IMR-90 (cell line): ENCODE measurements around the gene RHBDD1. TPM values are rescaled to one million over a fixed set of nuclear protein-coding genes. Genes with fewer than 3 reads are reported as not detected.
"Not testable (repeated sequence)": the region's sequence is repeated elsewhere in the genome, so short reads cannot be mapped to it uniquely, and the experiment has no call there.

ENCODE experiments used
- ATAC-seq: fragments of 200-7000 bp; cut with Tn5 transposase; 2 replicates; pipeline ENCODE4 v1.9.1; 2020; ENCODE audit warnings: low read depth, mild to moderate bottlenecking, moderate library complexity
- BruUV-seq: library from RNA; stranded (reverse); fragments of 400-500 nt; replicated peaks from 2 replicates; lab custom pipeline; 2021; lab: Mats Ljungman, UMichigan
- CTCF ChIA-PET: fragments of 300-600 bp; formaldehyde crosslinking; extraction: SDS; loops from one replicate; lab custom pipeline; 2021; ENCODE audit warnings: antibody characterized with exemption; lab: Yijun Ruan, JAX
- POLR2A ChIA-PET: fragments of 300-600 bp; sonication (Branson Sonifier 250); formaldehyde crosslinking; loops from one replicate; lab custom pipeline; 2022; ENCODE audit warnings: antibody characterized with exemption; ENCODE audit not compliant: unreplicated experiment; lab: Charles Lee
- DNase-seq: peaks from one replicate; pipeline ENCODE4 v3.0.0; 2013
- H2AFZ ChIP-seq: replicated peaks from 2 replicates; pipeline ENCODE3; 2013; ENCODE audit warnings: low read length, mild to moderate bottlenecking; ENCODE audit not compliant: poor library complexity
- H2AK5ac ChIP-seq: 2 replicates; pipeline ENCODE4 v1.6.1; 2013; ENCODE audit warnings: low read depth, low read length, inconsistent platforms
- H2AK9ac ChIP-seq: replicated peaks from 2 replicates; pipeline ENCODE3; 2013; ENCODE audit warnings: mild to moderate bottlenecking, low read depth, low read length, moderate library complexity; ENCODE audit not compliant: poor library complexity
- H2BK120ac ChIP-seq: 2 replicates; pipeline ENCODE4 v1.6.1; 2013; ENCODE audit warnings: low read depth, low read length, inconsistent platforms
- H2BK15ac ChIP-seq: 3 replicates; pipeline ENCODE4 v1.6.1; 2013; ENCODE audit warnings: low read depth, low read length, inconsistent platforms
- H2BK20ac ChIP-seq: 2 replicates; pipeline ENCODE4 v1.6.1; 2013; ENCODE audit warnings: low read depth, mild to moderate bottlenecking, inconsistent platforms, low read length, moderate library complexity
- H2BK5ac ChIP-seq: 2 replicates; pipeline ENCODE4 v1.6.1; 2013; ENCODE audit warnings: mild to moderate bottlenecking, low read depth, low read length, inconsistent platforms; ENCODE audit not compliant: poor library complexity, severe bottlenecking
- H3K14ac ChIP-seq: replicated peaks from 2 replicates; pipeline ENCODE4 v1.6.1; 2013; ENCODE audit warnings: low read depth, low read length, inconsistent platforms
- H3K18ac ChIP-seq: 2 replicates; pipeline ENCODE4 v1.6.1; 2013; ENCODE audit warnings: low read depth, low read length, control low read depth
- H3K23ac ChIP-seq: 2 replicates; pipeline ENCODE4 v1.6.1; 2013; ENCODE audit warnings: low read depth, low read length, inconsistent platforms
- H3K27ac ChIP-seq: 2 replicates; pipeline ENCODE4 v1.5.1; 2013; ENCODE audit warnings: mild to moderate bottlenecking, control low read depth, low read length; ENCODE audit not compliant: insufficient read depth
- H3K27me3 ChIP-seq: 2 replicates; pipeline ENCODE4 v1.6.1; 2013; ENCODE audit warnings: low read length; ENCODE audit not compliant: control insufficient read depth, insufficient read depth
- H3K36me3 ChIP-seq: 2 replicates; pipeline ENCODE4 v1.6.1; 2013; ENCODE audit warnings: low read length, mixed read lengths; ENCODE audit not compliant: control insufficient read depth, insufficient read depth
- H3K4ac ChIP-seq: 2 replicates; pipeline ENCODE4 v1.6.1; 2013; ENCODE audit warnings: low read depth, low read length, inconsistent platforms
- H3K4me1 ChIP-seq: 2 replicates; pipeline ENCODE4 v1.6.1; 2013; ENCODE audit warnings: low read length, mixed read lengths; ENCODE audit not compliant: control insufficient read depth, insufficient read depth
- H3K4me2 ChIP-seq: 2 replicates; pipeline ENCODE4 v1.6.1; 2013; ENCODE audit warnings: low read depth, mild to moderate bottlenecking, control low read depth, low read length, moderate library complexity
- H3K4me3 ChIP-seq: 2 replicates; pipeline ENCODE4 v1.5.1; 2013; ENCODE audit warnings: low read depth, mild to moderate bottlenecking, control low read depth, low read length, moderate library complexity; ENCODE audit not compliant: insufficient read depth
- H3K56ac ChIP-seq: 2 replicates; pipeline ENCODE4 v1.6.1; 2013; ENCODE audit warnings: low read length, inconsistent platforms; ENCODE audit not compliant: insufficient read depth; ENCODE audit errors: extremely low read depth
- H3K79me1 ChIP-seq, 2 experiments: 2 replicates each; pipeline ENCODE4 v1.6.1; 2013; ENCODE audit warnings: low read length in 2 of 2, inconsistent platforms in 1 of 2, low read depth in 1 of 2
- H3K9ac ChIP-seq: 2 replicates; pipeline ENCODE4 v1.6.1; 2013; ENCODE audit warnings: low read depth, low read length, control low read depth
- H3K9me1 ChIP-seq: 2 replicates; pipeline ENCODE4 v1.6.1; 2013; ENCODE audit warnings: low read length, inconsistent platforms; ENCODE audit not compliant: insufficient read depth
- H3K9me3 ChIP-seq: 2 replicates; pipeline ENCODE4 v1.6.1; 2013; ENCODE audit warnings: low read length; ENCODE audit not compliant: control insufficient read depth, insufficient read depth
- H4K20me1 ChIP-seq: 2 replicates; pipeline ENCODE4 v1.6.1; 2013; ENCODE audit warnings: low read length, inconsistent platforms; ENCODE audit not compliant: insufficient read depth
- H4K5ac ChIP-seq: 2 replicates; pipeline ENCODE4 v1.6.1; 2013; ENCODE audit warnings: mild to moderate bottlenecking, low read depth, low read length, control low read depth
- H4K8ac ChIP-seq, 2 experiments: 2 replicates each; pipeline ENCODE4 v1.6.1; 2013; ENCODE audit warnings: low read depth in 2 of 2, low read length in 2 of 2, control low read depth in 1 of 2, inconsistent platforms in 1 of 2
- H4K91ac ChIP-seq: 2 replicates; pipeline ENCODE4 v1.6.1; 2013; ENCODE audit warnings: low read depth, low read length, inconsistent platforms; ENCODE audit not compliant: insufficient read depth
- WGBS, 2 experiments: methylation state at CpG; one replicate each; pipeline versions ENCODE4 v1.1.5 to v1.1.7; 2013; ENCODE audit warnings: missing lambda C conversion rate in 2 of 2; ENCODE audit not compliant: insufficient read length in 1 of 2; ENCODE audit errors: extremely low coverage in 2 of 2; 5-methylcytosine and 5-hydroxymethylcytosine counted together
- dilution Hi-C: fragments of 300-500 bp; cut with HindIII; formaldehyde crosslinking; loops from one replicate; pipeline ENCODE4 v1.14.3; 2018; ENCODE audit warnings: low sequenced_read_pairs; ENCODE audit not compliant: unreplicated experiment
- in situ Hi-C: fragments of 300-500 bp; cut with MboI; formaldehyde crosslinking; loops from 3 replicates; pipeline ENCODE4 v1.14.3; 2019; ENCODE audit warnings: low sequenced_read_pairs, inconsistent platforms, mixed read lengths
- intact Hi-C: fragments of 100-400 bp; cut with micrococcal nuclease; formaldehyde crosslinking; loops from 2 replicates; pipeline ENCODE4 v1.10.0; 2022
- polyA plus RNA-seq, 3 experiments: library from polyadenylated mRNA; depleted of rRNA; stranded (reverse); fragments of >200 nt; gene quantifications; 2 replicates each; pipeline ENCODE4 v1.2.3, GENCODE V29; 2012; ENCODE audit warnings: low replicate concordance in 1 of 3
- total RNA-seq: library from RNA; depleted of rRNA; stranded (reverse); fragments of >200 nt; gene quantifications from 2 replicates; pipeline ENCODE4 v1.2.3, GENCODE V29; 2012

Gene RHBDD1
- total and polyA plus RNA-seq, 2 of the 4 experiments (the other 2 are of a cell fraction) = 9.7 to 14.0 TPM

GRCh38 chr2:226843001-226843400 lies 7.1 kb downstream of the RHBDD1 start:
- intact Hi-C loops, H3K4me1 ChIP-seq, H3K9ac ChIP-seq, BruUV-seq, H3K14ac ChIP-seq, H3K4me2 ChIP-seq, H2BK120ac ChIP-seq, H2BK15ac ChIP-seq, H3K9me1 ChIP-seq, H3K36me3 ChIP-seq, H3K56ac ChIP-seq, H4K20me1 ChIP-seq, H2AK9ac ChIP-seq, in situ Hi-C loops, H3K9me3 ChIP-seq, ATAC-seq, H4K8ac ChIP-seq, H2AK5ac ChIP-seq, H3K27ac ChIP-seq, H4K5ac ChIP-seq, H4K91ac ChIP-seq, H3K4ac ChIP-seq, H3K27me3 ChIP-seq, H2BK20ac ChIP-seq, H2BK5ac ChIP-seq, POLR2A ChIA-PET, H2AFZ ChIP-seq, H3K18ac ChIP-seq, H3K4me3 ChIP-seq, DNase-seq, H3K23ac ChIP-seq, dilution Hi-C loops, CTCF ChIA-PET: not testable (repeated sequence)
- peaks cover 23 to 35% of the 10 kb centered on the region in 2 experiments for H3K79me1 ChIP-seq
- no CpG with 5 or more reads among the region's 1 CpG for WGBS, 2 experiments
